Measurements from ENCODE around the gene SOX18. TPM values are rescaled to one million over a fixed set of nuclear protein-coding genes. Genes with fewer than 3 reads are reported as not detected.
"Not testable (repeated sequence)": the region's sequence is repeated elsewhere in the genome, so short reads cannot be mapped to it uniquely, and the experiment has no call there.

The SOX18 gene
- total RNA-seq, 4 donors from 2014 or later = 7.5 to 16.9 (median 10.6) TPM

- no peak for TF ChIP-seq CTCF (IDR thresholded peaks at IDR 0.05)
- Histone ChIP-seq H3K9me3 (no peaks in the 10 kb centered on the region), H3K27ac (no peak overlapping the region), H3K27me3 (no peaks in the 10 kb centered on the region), H3K4me3 (replicated peaks in 1 of 3) (no peak overlapping the region), H3K36me3 (no peaks in the 10 kb centered on the region), H3K4me1 (no peaks in the 10 kb centered on the region)
- DNase-seq = no peak
- intact Hi-C loops (cut with DNase I) = no loop called here
- WGBS, 2 donors = 50 to 60% methylated on average over 2 to 8 of the region's 9 CpGs
Observed at GRCh38 chr20:64093013-64093503, 43.6 kb upstream of the SOX18 start.

- no peaks in the 10 kb centered on the region for H3K36me3 ChIP-seq
- no peak overlapping the region for H3K4me3 ChIP-seq (replicated peaks in 1 of 3)
- H3K4me1 ChIP-seq = no peaks in the 10 kb centered on the region
- WGBS, 2 donors = 56 to 78% methylated on average over 5 to 22 of the region's 27 CpGs
- no peak for DNase-seq
- no peak overlapping the region for H3K27ac ChIP-seq
- intact Hi-C loops (cut with DNase I) = no loop called here
- H3K9me3 ChIP-seq = no peaks in the 10 kb centered on the region
- no peak for TF ChIP-seq CTCF (IDR thresholded peaks at IDR 0.05)
- TF ChIP-seq POLR2A (IDR thresholded peaks at IDR 0.05) = no peak
- H3K27me3 ChIP-seq = no peaks in the 10 kb centered on the region
Observed at GRCh38 chr20:64092258-64093012, 43.0 kb upstream of the SOX18 start.

- 27 to 31% methylated on average over 9 to 15 of the region's 16 CpGs for WGBS, 2 donors
- Histone ChIP-seq H3K9me3 (no peaks in the 10 kb centered on the region), H3K36me3 (no peaks in the 10 kb centered on the region), H3K4me3 (replicated peaks in 1 of 3) (no peak overlapping the region), H3K27me3 (no peaks in the 10 kb centered on the region), H3K27ac (no peak overlapping the region), H3K4me1 (no peaks in the 10 kb centered on the region)
- intact Hi-C loops (cut with DNase I) = no loop called here
- no peak for DNase-seq
- TF ChIP-seq CTCF (IDR thresholded peaks at IDR 0.05) = no peak
- TF ChIP-seq POLR2A (IDR thresholded peaks at IDR 0.05) = no peak
Observed at GRCh38 chr20:64091770-64092169, 42.3 kb upstream of the SOX18 start.

GRCh38 chr20:64091340-64091739 lies 41.9 kb upstream of the SOX18 start:
- DNase-seq = no peak
- H3K36me3 ChIP-seq = no peaks in the 10 kb centered on the region
- WGBS, 2 donors = 81 to 82% methylated on average over 7 to 14 of the region's 19 CpGs
- TF ChIP-seq CTCF (IDR thresholded peaks at IDR 0.05) = no peak
- no peak for TF ChIP-seq POLR2A (IDR thresholded peaks at IDR 0.05)
- H3K4me3 ChIP-seq (replicated peaks in 1 of 3) = no peak overlapping the region
- intact Hi-C loops (cut with DNase I) = no loop called here
- no peaks in the 10 kb centered on the region for H3K27me3 ChIP-seq
- H3K4me1 ChIP-seq = no peaks in the 10 kb centered on the region
- H3K27ac ChIP-seq = no peak overlapping the region
- H3K9me3 ChIP-seq = no peaks in the 10 kb centered on the region

- Histone ChIP-seq H3K4me3 (replicated peaks in 1 of 3) (no peak overlapping the region), H3K27me3 (no peaks in the 10 kb centered on the region), H3K4me1 (no peaks in the 10 kb centered on the region), H3K36me3 (no peaks in the 10 kb centered on the region), H3K9me3 (no peaks in the 10 kb centered on the region), H3K27ac (no peak overlapping the region)
- 55 to 67% methylated on average over 5 to 10 of the region's 10 CpGs for whole genome bisulfite sequencing, 2 donors
- DNase-seq = no peak
- intact Hi-C loops (cut with DNase I) = no loop called here
- TF ChIP-seq POLR2A (IDR thresholded peaks at IDR 0.05) = no peak
- no peak for TF ChIP-seq CTCF (IDR thresholded peaks at IDR 0.05)
Observed at GRCh38 chr20:64090165-64090564, 40.7 kb upstream of the SOX18 start.

- H3K27me3 ChIP-seq; H3K27ac ChIP-seq; H3K4me3 ChIP-seq (replicated peaks in 1 of 3); intact Hi-C loops (cut with DNase I); DNase-seq; H3K36me3 ChIP-seq; H3K9me3 ChIP-seq: not testable (repeated sequence)
- peaks cover 0 to 13% of the 10 kb centered on the region in 2 donors for H3K4me1 ChIP-seq
Observed at GRCh38 chr20:64088586-64088985, 39.1 kb upstream of the SOX18 start.

- H3K4me3 ChIP-seq (replicated peaks in 1 of 3); intact Hi-C loops (cut with DNase I); H3K36me3 ChIP-seq; DNase-seq; H3K27me3 ChIP-seq; H3K27ac ChIP-seq; H3K9me3 ChIP-seq: not testable (repeated sequence)
- WGBS, 2 donors = 99 to 100% methylated on average over 6 to 10 of the region's 36 CpGs
- peaks cover 0 to 22% of the 10 kb centered on the region in 2 donors for H3K4me1 ChIP-seq
Observed at GRCh38 chr20:64087226-64087825, 37.9 kb upstream of the SOX18 start.

All from thyroid gland (tissue), 4 donors.